Dermis microvascular lymphatic vessel endothelial cell (primary cell): ENCODE measurements around the gene EFNB3. TPM values are rescaled to one million over a fixed set of nuclear protein-coding genes. Genes with fewer than 3 reads are reported as not detected.
A peak's percentile ranks its signal among the peaks of the same experiment; 100 is the strongest.

ENCODE experiments used
- DNase-seq, 2 donors: peaks; one replicate each; pipeline versions ENCODE4 v3.0.0 to v3.0.0-alpha.2; 2010; ENCODE audit warnings: low read depth in 2 of 2
- total RNA-seq: library from RNA; depleted of rRNA; stranded (reverse); fragments of >200 nt; gene quantifications from 2 replicates; pipeline ENCODE4 v1.2.1, GENCODE V29; 2014

Gene EFNB3
- total RNA-seq, 1 donor from 2014 or later = 0.13 TPM

DNA sequence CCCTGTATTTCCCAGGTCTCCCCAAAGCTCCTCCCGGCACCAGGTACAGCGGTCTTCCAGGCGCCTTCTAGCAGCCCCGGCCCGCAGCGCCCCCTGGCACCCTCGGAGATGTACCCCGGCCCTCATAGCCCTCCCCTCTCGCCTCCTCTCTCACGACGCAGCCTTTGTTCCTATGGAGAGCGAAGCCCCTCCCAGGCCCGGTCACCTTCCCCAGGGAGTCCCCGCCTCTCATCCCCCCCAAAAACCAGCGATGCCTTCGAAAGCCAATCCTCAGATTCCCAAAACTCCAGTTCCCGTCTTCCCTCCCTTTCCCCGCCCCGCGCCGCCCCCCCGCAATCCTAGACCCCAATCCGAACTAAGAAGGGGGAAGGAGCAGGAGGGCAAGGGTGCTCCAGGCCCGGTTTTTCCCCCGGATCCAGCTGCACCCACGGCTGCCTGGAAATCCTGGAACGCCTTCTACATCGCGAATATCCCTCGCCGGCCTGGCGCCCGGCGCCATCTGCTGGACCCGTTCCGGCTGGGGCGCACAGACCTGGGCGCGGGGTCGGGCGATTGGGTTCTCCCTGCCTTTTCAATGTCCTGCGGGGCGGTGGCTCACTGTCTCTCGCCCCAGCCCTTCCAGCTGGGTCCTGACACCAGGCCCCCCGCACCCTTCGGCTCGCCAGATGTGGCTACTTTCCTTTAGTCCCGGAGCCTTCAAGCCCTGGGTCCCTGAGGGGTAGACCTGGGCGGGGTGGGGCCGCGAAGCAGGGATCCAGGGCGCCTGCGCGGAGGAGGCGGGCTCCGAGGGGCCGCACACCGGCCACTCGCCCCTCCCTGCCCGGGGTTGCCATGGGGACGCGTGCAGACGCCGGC is 12.1 kb downstream of the EFNB3 start, which contains the start of gene DNAH2:
Gene DNAH2, plus strand, starts transcription at position 844 of the 855 bp plus-strand sequence. CDS start 1,991 bp downstream, outside the sequence.
- peak; percentile 44 to 80 for DNase-seq

DNA sequence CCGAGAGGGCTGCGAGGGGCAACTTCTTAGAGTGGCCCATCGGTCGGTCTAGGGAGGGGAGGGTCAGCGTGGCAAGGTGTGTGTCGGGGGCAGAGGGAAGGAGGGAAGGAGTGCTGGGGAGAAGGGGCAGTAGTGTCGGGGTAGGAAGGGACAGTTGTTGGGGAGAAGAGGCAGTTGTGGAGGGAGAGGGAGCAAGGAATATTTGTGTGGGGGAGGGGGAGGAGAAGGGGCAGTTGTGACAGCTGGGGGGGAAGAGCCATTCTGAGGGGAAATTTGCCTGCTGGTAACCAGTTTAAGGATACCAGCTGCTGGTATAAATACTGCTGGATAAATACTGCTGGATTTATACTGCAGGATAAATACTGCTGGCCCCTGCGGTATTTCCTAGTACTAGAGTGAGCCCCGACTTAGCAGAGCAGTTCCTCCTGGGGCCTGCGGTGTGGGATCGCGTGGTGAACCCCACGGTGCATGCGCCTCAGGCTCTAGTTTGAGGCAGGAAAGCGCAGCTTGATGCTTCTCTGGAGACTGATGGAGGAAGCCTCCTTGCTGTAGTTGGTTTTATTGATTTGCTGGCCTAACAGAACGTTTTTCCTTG is 12.9 kb downstream of the EFNB3 start:
- no peak for DNase-seq

DNA sequence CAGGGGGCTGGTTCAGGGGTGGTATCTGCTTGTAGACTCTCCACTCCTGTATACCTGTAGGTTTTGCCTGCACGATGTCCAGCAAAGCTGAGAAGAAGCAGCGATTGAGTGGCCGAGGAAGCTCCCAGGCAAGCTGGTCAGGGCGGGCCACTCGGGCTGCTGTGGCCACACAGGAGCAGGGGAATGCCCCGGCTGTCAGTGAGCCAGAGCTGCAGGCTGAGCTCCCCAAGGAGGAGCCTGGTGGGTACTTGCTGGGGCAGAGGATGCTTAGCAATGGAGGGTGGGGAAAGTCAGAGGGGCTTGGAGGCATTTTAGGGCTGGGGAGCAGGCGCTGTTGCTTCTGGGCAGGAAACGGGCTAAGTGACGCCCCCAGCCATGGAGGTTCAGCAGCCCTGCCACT is 14.7 kb downstream of the EFNB3 start:
- no peak for DNase-seq

DNA sequence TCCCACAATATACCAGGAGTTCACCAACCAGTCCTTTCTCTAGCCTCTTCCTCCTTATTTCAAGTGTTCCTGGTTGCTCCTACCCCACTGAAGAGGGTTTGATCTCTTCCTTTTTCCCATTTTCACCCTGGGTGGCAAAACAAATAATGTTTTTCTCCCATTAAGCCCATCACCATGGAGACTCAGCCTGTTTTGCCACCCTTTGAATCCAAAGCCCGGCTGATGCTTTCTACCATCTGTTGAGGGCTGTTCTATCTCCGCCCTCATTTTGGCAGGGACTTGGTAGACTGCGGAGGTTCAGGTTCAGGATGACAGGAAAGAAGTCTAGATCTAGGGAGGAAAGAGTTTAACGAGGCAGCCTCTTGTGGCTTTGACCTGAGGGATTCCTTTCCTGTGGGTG is 15.1 kb downstream of the EFNB3 start:
- DNase-seq = no peak

DNA sequence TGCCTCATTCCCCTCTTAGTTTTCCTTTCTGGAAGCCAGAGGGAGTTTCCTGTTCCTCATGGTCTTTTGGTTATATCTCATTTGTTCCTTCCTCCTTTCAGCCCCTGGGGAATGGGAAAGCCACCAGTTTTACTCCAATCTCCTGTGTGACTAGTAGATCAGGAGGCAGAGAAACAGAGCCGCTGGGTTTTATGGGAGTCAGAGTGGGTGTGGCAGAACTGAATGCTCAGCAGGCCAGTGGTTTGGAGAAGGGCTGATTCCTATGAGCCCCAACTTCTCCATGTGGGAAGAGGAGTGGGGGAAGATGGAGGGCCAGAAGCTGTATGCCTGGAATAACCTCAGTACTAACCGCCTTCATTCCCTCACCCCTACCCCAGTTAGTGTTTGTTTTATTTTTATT is 16.6 kb downstream of the EFNB3 start:
- DNase-seq = no peak

DNA sequence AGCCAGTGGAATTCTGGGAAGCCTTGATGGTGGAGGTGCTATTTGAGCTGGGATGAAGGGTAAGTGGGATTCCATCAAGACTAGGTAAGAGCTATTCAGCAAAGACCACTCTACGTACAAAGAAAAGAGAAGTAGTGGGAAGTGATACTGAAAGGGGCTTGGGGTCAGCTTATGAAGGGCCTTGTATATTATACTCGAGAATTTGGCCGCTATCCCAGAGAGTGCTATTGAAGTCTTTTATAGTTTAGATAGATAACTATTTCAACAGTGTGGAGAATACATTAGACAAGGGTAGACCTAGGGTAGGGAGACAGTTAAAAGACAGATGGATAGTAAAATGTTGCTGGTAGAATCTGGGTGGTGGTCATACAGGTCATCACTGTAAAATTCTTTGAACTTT is 22.9 kb downstream of the EFNB3 start:
- no peak for DNase-seq

DNA sequence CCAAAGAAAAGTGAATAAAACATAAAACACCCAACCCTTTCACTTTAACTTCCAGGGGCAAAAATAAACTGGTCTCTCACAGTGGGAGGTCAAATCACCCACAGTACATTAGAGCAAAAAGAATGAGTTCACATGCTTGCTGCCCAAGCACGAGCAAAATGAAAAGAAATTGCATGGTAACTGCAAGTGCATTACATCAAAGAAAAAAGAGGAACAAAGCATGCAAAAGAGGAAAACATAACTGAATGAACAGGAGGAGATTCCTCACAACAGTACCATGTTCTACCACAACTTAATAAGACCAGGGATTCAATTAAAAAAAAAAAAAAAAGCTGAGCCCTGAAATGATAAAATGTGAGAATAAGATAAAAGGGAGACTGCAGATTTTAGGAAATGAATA is 24.8 kb downstream of the EFNB3 start:
- no peak for DNase-seq

DNA sequence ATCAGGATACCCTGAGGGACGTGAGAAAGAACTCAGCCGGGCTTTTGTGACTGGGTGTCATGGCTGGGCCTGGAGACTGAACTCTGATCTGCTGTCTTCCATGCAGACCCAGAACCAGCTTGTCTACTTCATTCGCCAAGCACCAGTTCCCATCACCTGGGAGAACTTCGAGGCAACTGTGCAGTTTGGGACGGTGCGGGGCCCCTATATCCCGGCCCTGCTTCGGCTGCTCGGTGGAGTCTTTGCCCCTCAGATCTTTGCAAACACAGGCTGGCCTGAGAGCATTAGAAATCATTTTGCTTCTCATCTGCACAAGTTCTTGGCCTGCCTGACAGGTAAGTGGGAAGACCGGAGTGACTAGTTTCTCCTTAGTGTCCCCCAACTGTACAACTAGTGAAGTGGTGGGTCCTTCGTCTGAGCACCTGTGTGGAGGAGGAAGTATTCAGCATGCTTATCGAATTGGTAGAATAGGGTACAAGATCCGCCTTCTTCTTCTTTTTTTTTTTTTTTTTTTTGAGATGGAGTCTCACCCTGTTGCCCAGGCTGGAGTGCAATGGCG is 28.1 kb downstream of the EFNB3 start:
- no peak for DNase-seq

DNA sequence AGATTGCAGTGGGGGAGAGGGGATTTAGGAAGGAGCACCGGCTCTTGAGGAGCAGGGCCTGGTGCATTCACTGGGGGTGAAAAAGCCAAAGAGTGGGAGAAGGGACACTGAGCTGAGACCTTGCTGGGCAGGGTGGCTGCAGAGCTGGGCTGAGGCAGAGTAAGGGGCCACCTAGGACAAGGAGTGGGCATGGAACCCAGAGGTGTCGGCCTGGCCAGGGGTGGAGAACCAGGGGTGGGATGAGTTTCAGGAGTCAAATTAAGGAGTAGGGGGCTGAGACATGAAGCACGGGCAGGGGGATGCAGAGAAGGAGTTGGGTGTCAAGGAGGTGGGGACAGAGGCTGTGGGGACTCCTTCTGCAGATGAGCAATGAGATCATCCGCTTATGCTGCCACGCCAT is 32.6 kb downstream of the EFNB3 start:
- DNase-seq = no peak

DNA sequence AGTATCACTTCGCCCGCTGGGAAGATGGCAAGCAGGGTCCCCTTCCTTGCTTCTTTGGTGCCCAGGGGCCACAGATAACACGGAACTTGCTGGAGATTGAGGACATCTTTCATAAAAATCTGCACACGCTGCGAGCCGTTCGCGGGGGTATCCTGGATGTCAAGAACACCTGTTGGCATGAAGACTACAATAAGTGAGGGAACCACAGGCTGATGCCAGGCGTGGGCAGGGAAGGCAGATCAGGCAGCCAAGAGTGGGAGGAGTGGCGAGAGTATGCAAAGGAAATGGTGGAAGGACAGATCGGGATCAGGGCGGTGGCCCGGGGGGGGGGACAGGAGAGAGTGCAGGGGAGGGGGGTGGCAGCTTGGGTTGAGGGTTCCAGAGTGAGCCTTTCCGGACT is 34.7 kb downstream of the EFNB3 start:
- DNase-seq = no peak

DNA sequence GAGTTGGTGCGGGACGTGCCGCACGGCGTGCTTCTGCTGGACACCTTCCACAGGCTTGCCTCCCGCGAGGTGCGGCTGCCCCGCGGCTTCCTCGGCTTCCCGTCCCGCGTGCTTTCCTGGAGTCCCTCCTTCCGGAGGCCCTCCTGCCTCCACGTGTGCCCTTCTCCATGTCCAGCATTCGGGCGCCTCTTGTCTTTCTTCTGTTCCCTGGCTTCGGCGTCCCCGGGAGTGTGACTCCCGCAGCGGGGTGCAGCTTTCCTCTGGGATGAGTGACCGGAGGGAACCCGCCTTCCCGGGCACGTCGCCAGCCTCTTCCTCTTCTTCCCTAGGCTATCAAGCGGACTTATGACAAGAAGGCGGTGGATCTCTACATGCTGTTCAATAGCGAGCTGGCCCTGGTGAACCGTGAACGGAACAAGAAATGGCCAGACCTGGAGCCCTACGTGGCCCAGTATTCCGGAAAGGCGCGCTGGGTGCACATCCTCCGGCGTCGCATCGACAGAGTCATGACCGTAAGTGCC is 35.5 kb downstream of the EFNB3 start:
- DNase-seq = no peak

DNA sequence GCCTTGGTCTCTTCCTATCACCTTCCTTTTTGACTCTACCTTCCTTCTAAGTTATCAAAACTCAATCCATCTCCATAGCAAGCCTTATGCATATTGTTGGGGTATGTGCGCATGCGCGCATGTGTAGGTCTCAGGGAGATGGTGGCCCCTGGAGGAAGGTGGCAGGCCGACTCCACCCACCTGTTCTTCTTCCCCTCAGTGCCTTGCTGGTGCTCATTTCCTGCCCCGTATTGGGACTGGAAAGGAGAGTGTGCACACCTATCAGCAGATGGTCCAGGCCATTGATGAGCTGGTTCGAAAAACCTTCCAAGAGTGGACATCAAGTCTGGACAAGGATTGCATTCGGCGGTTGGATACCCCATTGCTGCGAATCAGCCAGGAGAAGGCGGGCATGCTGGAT is 37.7 kb downstream of the EFNB3 start:
- no peak for DNase-seq

DNA sequence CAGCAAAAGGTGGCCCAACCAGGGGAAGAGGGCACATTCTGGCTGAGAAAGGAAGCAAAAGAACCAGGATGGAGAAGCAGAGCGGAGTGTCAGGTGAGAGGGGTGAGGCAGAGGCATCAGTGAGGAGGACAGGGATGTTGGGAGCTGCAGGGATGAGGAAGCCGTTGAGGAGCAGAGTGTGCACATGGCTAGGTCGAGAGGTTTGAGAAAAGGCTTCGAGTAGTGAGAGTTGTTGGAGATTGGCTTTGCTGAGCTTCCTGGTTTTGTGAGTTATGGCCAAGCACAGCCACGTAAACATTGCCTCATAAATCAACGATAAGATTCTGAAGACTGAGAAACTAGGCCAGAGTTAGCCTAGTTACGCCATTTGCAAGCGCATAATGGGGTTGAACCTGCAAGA is 39.4 kb downstream of the EFNB3 start:
- no peak for DNase-seq

DNA sequence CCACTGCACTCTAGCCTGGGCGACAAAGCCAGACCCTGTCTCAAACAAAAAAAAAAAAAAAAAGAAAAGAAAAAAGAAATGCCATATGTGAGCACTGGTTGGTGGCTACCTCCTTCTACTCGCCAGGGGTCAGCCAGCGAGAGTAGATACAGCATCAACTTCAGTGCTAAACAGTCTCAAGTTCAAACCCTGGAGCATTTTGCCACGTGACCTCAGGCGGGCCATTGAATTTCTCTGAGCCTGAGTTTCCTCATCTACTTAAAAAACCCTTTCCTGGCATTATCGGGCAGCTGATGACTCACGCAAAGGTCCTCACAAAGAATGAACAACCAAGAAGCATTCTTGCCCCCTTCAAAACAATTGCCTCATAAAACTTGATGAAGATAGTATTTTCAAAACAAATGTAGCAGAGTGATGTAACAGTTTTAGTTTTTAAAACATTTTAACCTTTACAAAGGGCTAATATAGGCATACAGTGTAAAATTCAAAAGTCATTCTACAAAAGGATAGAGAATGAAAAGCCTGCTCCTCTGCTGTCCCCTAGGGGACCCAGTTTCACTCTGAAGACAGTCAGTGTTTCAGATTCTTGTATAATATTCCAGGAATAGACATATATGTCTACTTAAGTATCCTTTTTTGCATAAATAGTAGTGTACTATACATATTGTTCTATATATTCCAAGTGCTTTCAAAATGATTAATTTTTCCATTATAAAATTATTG is 40.9 kb downstream of the EFNB3 start:
- DNase-seq = peak; percentile 23 to 96

DNA sequence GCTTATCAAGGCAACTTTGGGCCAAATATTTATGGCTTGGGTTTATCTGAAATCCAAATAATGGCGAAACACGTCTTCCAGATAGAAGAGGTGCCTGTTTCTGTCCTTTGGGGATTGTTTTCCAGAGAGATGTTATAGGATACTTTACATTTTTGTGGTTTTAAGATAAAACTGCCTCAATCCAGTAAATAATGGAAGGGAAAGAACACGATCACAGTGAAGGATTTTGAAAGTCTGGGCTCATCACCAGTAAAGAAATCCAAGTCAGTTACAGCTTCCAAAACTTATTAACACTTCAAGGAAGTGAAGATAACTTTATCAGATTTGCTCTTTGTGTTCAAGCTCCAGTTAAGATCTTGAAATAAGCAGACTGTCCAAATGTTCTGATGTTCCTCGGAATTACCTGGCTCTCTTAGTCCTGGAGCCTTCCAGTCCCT is 42.7 kb downstream of the EFNB3 start:
- DNase-seq = no peak

DNA sequence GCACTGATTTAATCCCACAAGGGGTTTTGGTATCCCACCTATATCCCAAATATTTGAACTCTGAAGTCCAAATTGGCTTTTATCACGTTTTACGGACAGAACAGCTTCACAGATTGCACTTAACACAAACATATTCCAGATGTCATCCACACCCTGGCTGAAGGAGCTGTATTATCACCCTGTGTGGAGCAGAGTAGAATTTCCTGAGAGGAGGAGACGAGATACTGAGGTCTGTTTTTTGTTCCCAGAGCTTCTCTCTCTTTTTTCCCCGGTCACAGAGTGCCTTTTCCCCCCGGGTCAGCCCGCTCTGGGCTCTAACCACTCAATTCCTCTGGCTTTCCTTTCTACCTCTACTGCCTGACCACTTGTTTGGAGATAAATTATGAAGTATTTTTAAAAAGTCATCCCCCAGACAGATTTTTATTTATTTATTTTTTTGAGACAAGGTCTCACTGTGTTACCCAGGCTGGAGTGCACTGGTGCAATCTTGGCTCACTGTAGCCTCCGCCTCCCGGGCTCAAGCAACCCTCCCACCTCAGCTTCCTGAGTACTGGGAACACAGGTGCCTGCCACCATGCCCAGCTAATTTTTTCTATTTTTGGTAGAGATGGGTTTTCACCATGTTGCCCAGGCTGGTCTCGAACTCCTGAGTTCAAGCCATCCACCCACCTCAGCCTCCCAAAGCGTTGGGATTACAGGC is 43.2 kb downstream of the EFNB3 start:
- no peak for DNase-seq

DNA sequence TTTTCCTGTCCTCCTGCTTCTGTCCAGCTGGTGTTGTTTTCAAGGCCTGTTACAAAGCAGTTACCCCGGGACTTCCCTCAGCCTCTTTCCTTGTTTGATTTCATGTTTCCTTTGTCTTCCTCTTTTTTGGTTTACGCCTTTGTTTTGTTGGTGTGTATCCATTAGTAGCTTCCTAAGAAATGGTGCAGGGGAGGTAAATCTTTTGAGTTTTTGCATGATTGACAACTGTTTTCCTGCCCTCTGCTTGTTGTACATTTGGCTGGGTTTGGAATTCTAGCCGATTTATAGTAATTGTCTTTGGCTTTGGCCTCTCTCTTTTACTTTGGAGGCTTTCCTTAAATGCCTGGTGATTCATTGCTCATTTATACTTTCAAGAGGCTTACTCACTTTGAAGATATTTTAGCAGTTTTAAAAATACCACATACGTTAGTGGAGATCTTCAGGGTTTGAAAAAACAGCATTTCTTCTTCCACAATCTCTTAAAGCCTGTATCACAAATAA is 45.4 kb downstream of the EFNB3 start:
- peak in 1 of 2 donors; percentile 65 for DNase-seq

DNA sequence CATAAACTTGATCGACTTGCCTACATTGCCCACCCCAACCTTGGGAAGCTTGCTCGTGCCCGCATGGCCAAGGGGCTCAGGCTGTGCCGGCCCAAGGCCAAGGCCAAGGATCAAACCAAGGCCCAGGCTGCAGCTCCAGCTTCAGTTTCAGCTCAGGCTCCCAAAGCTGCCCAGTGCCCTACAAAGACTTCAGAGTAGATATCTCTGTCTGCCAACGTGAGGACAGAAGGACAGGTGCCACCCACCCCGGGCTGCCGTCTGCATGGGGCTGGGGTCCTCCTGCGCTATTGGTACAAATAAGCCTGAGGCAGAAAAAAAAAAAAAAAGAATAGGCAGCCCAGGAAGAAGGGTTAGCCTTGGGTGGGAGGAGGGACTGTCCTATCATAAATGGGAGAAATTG is 49.7 kb downstream of the EFNB3 start:
- DNase-seq = no peak

DNA sequence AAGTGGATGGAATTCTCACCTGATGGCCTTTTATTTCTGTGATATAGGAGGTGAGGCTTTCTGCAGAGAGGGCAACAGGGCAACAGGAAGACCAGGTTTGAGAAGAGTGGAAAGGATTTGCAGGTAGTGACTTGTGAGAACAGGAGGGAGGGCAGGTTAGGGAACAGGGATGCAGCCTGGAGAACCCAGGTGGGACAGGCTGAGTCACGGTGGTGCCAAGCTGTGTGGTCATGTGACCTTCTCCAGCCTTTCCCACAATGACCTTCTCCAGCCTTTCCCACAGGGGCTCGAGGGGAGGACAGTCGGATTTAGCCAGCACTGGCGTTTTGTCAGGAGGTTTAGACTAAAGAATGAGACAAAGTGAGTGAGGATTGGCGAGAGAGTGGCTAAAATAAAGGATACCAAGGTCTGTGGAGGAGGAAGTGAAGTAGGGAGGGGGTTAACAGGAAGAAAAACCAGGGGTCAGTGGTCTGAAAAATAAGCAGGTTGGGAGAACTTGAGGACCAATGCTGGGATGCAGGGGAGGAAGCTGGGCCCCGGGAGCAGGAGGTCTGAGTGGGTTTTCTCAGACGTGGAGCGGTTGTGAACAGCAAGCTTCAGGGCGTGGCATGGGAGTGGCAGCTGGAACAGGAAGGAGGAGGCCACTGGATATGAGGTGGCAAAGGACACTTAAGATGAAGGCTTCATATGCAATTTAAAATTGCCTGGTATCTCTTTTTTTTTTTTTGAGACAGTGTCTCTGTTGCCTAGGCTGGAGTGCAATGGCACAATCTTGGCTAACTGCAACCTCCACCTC is 50.3 kb downstream of the EFNB3 start:
- DNase-seq = no peak

DNA sequence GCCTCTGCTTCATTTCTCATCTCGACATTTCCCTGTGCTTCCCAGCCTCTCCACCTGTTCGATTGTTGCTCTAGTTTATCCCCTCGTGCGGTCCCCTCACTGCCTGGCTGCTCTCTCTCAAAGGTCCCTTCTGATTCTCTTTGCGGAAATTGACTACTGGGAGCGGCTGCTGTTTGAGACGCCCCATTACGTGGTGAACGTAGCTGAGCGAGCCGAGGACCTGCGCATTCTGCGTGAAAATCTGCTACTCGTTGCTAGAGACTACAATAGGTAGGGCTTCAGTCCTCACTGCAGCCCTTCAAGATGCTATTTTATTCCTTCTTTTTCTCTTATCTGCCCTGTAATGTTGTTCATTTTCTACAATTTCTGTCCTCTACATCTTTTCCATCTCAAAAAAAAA is 52.0 kb downstream of the EFNB3 start:
- no peak for DNase-seq
